Glutamatergic neuron (in vitro differentiated cells): ENCODE results near the gene KLHDC4. TPM values are rescaled to one million over a fixed set of nuclear protein-coding genes. Genes with fewer than 3 reads are reported as not detected.
A peak's percentile ranks its signal among the peaks of the same experiment; 100 is the strongest.
"Not testable (repeated sequence)": the region's sequence is repeated elsewhere in the genome, so short reads cannot be mapped to it uniquely, and the experiment has no call there.

Experiments
- DNase-seq: peaks from one replicate; pipeline ENCODE4 v3.0.0; 2022
- H3K27ac Mint-ChIP-seq: one replicate; pipeline ENCODE4 v1.8.0; 2020; ENCODE audit warnings: mild to moderate bottlenecking, mixed read lengths, inconsistent platforms; ENCODE audit not compliant: unreplicated experiment
- H3K27me3 Mint-ChIP-seq: one replicate; pipeline ENCODE4 v1.8.0; 2020; ENCODE audit warnings: mild to moderate bottlenecking, moderate library complexity, mixed read lengths, inconsistent platforms; ENCODE audit not compliant: unreplicated experiment
- H3K36me3 Mint-ChIP-seq: one replicate; pipeline ENCODE4 v1.8.0; 2020; ENCODE audit warnings: mild to moderate bottlenecking, mixed read lengths, inconsistent platforms; ENCODE audit not compliant: unreplicated experiment
- H3K4me1 Mint-ChIP-seq: one replicate; pipeline ENCODE4 v1.8.0; 2020; ENCODE audit warnings: mild to moderate bottlenecking, low read depth, mixed read lengths, inconsistent platforms; ENCODE audit not compliant: unreplicated experiment
- H3K4me3 Mint-ChIP-seq: one replicate; pipeline ENCODE4 v1.8.0; 2020; ENCODE audit warnings: mild to moderate bottlenecking, mixed read lengths, inconsistent platforms; ENCODE audit not compliant: unreplicated experiment
- H3K9me3 Mint-ChIP-seq: one replicate; pipeline ENCODE4 v1.8.0; 2020; ENCODE audit warnings: mild to moderate bottlenecking, moderate library complexity, mixed read lengths, inconsistent platforms; ENCODE audit not compliant: unreplicated experiment
- total RNA-seq: library from RNA; stranded (reverse); fragmentation: NEBNext Ultra II Directional; extraction: Animal tissue kit (Norgen Biotek cat#: 25700); gene quantifications from one replicate; pipeline ENCODE4 v1.2.1, GENCODE V29; 2021; ENCODE audit not compliant: unreplicated experiment
- TF ChIP-seq, protein P1 (sequence below): fragments of 200-600 bp; sonication (generic); IDR thresholded peaks from one replicate; pipeline ENCODE4 v1.5.0; 2021; ENCODE audit not compliant: partially characterized antibody, unreplicated experiment

The KLHDC4 gene
- total RNA-seq, 1 donor from 2014 or later = 65.4 TPM

DNA sequence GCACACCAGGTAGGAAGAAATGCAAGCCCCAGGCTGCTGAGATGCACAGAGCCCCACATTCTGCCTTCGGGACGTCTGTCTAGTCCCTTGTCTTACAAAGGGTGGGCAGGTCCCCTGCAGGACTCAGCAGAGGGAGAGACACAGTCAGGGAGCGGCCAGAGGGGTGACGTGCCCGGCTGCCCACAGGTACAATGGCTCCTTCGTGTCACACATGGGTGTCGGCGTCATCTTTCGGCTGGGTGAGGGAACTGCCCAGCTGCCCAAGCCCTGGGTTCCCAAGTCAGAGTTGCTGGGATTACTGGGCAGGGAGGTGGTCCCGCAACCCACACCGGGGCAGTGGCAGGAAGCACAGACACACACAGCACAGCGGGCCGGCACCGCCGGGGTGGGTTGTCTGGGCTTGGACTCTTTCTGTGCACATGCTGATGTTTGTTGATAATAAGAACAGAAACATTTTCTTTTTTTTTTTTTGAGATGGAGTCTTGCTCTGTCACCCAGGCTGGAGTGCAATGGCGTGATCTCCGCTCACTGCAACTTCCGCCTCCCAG is 82.9 kb downstream of the KLHDC4 start:
- TF ChIP-seq, protein P1, sequence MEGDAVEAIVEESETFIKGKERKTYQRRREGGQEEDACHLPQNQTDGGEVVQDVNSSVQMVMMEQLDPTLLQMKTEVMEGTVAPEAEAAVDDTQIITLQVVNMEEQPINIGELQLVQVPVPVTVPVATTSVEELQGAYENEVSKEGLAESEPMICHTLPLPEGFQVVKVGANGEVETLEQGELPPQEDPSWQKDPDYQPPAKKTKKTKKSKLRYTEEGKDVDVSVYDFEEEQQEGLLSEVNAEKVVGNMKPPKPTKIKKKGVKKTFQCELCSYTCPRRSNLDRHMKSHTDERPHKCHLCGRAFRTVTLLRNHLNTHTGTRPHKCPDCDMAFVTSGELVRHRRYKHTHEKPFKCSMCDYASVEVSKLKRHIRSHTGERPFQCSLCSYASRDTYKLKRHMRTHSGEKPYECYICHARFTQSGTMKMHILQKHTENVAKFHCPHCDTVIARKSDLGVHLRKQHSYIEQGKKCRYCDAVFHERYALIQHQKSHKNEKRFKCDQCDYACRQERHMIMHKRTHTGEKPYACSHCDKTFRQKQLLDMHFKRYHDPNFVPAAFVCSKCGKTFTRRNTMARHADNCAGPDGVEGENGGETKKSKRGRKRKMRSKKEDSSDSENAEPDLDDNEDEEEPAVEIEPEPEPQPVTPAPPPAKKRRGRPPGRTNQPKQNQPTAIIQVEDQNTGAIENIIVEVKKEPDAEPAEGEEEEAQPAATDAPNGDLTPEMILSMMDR = no peak
- no peaks in the 10 kb centered on the region for H3K4me1 Mint-ChIP-seq
- no peak for DNase-seq
- peaks cover 8% of the 10 kb centered on the region for H3K27me3 Mint-ChIP-seq
- H3K36me3 Mint-ChIP-seq = no peaks in the 10 kb centered on the region
- H3K4me3 Mint-ChIP-seq = no peak overlapping the region
- no peak overlapping the region for H3K27ac Mint-ChIP-seq
- peaks cover 5% of the 10 kb centered on the region for H3K9me3 Mint-ChIP-seq

DNA sequence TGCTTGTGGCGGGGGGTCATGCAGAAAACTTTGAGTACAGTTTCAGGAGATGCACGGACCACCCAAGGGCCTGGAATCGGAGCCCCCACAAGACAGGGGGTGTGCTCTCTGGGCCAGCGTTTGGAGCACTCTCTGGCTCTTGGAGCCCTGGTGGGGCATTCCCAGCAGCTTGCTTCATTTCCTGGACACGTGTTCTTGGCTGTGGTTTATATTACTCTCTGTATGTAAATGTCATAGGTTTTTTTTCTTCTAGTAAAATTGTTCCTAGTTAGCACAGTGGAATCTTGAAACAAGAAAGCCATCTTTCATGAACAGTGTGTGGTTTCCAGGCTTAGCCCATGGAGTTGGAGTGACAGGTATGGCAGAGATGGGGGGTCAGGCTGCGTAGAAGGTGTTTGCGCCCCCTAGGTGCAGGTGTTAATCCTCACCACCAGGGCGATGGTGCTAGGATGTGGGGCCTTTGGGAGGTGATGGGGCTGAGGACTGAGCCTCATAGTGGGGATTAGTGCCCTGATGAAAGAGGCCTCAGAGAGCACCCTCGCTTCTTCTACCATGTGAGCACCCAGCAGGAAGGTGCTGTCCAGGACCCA is 83.7 kb downstream of the KLHDC4 start:
- TF ChIP-seq, protein P1 = peak; percentile 32
- Mint-ChIP-seq H3K27ac (no peak overlapping the region), H3K4me3 (no peak overlapping the region), H3K9me3 (peaks cover 5% of the 10 kb centered on the region), H3K36me3 (no peaks in the 10 kb centered on the region), H3K27me3 (peaks cover 11% of the 10 kb centered on the region), H3K4me1 (no peaks in the 10 kb centered on the region)
- DNase-seq = no peak

DNA sequence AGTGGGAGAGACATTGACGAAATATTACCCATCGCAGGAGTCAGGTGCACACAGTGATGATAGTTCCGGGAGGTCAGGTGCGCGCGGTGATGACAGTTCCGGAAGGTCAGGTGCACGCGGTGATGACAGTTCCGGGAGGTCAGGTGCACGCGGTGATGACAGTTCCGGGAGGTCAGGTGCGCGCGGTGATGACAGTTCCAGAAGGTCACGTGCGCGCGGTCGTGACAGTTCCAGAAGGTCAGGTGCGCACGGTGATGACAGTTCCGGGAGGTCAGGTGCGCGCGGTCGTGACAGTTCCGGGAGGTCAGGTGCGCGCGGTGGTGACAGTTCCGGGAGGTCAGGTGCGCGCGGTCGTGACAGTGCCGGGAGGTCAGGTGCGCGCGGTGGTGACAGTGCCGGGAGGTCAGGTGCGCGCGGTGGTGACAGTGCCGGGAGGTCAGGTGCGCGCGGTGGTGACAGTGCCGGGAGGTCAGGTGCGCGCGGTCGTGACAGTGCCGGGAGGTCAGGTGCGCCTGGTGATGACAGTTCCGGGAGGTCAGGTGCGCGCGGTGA is 84.7 kb downstream of the KLHDC4 start:
- not testable (repeated sequence) for H3K27ac Mint-ChIP-seq

DNA sequence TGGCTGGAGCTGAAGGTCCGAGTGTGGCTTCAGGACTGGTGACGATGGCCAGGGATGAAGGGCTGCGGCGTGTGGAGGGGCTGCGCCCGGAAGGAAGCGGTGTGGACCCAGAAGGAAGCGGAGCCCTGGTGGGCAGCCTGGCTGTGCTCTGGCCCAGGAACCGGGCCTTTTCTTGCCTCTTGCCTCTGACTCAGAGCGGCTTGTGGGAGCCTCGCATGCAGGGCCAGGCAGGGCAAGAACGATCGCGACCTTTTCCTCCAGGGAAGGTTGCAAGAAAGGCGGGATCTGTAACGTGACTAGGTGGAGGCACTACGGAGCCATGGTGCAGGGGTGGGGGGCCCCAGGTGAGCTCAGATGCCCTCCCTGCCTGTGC is 85.5 kb downstream of the KLHDC4 start:
- no peak overlapping the region for H3K4me3 Mint-ChIP-seq
- H3K9me3 Mint-ChIP-seq = peaks cover 5% of the 10 kb centered on the region
- no peak for DNase-seq
- no peaks in the 10 kb centered on the region for H3K4me1 Mint-ChIP-seq
- H3K36me3 Mint-ChIP-seq = no peaks in the 10 kb centered on the region
- TF ChIP-seq, protein P1 = no peak
- peaks cover 11% of the 10 kb centered on the region for H3K27me3 Mint-ChIP-seq
- H3K27ac Mint-ChIP-seq = no peak overlapping the region

More for the DNA sequence above, 84.7 kb downstream of the KLHDC4 start:
- peaks cover 11% of the 10 kb centered on the region for H3K27me3 Mint-ChIP-seq
- H3K4me3 Mint-ChIP-seq, H3K4me1 Mint-ChIP-seq, DNase-seq, H3K36me3 Mint-ChIP-seq, H3K9me3 Mint-ChIP-seq: not testable (repeated sequence)

GRCh38 chr16:87679593-87680271 is 86.1 kb downstream of the KLHDC4 start:
- peaks cover 5% of the 10 kb centered on the region for H3K9me3 Mint-ChIP-seq
- no peak for DNase-seq
- no peaks in the 10 kb centered on the region for H3K4me1 Mint-ChIP-seq
- no peak overlapping the region for H3K4me3 Mint-ChIP-seq
- peaks cover 11% of the 10 kb centered on the region for H3K27me3 Mint-ChIP-seq
- no peaks in the 10 kb centered on the region for H3K36me3 Mint-ChIP-seq
- no peak overlapping the region for H3K27ac Mint-ChIP-seq
- TF ChIP-seq, protein P1 = no peak
